ENCODE results near the gene TRIM45. TPM values are rescaled to one million over a fixed set of nuclear protein-coding genes. Genes with fewer than 3 reads are reported as not detected.

TRIM45 gene
- total RNA-seq, 1 donor from 2014 or later: 1.7 TPM

Other genes with a start within 250 kb of the TRIM45 start
- gene PTGFRN, start 211.8 kb downstream of the TRIM45 start, total RNA-seq: 71.8 and 76.4 TPM in 2 replicates
- 0.17 and 0.19 TPM in 2 replicates for gene CD101, start 120.0 kb downstream of the TRIM45 start, total RNA-seq
- gene TTF2, start 61.4 kb downstream of the TRIM45 start, total RNA-seq: 14.3 and 21.9 TPM in 2 replicates
- gene VTCN1, start 89.2 kb upstream of the TRIM45 start, total RNA-seq: under 0.01 and 0.33 TPM in 2 replicates
- gene MAN1A2, start 245.7 kb upstream of the TRIM45 start, total RNA-seq: 51.4 and 58.8 TPM in 2 replicates